Islet of Langerhans (tissue), 1 donor: ENCODE data around the gene WSCD1.

Experiments
- FAIRE-seq: peaks from one replicate; lab custom pipeline; 2011; peaks lifted over from hg19 to GRCh38; lab: Jason Lieb, UNC

The WSCD1 gene

GRCh38 chr17:6086603-6087400 lies 16.6 kb downstream of the WSCD1 start:
- no peak for FAIRE-seq

- FAIRE-seq = no peak
These were observed 18.0 kb downstream of the WSCD1 start for GRCh38 chr17:6088141-6088540.

- no peak for FAIRE-seq
These were observed 20.1 kb downstream of the WSCD1 start for GRCh38 chr17:6090253-6090652.

GRCh38 chr17:6092182-6092902 lies 22.2 kb downstream of the WSCD1 start:
- FAIRE-seq = no peak

- no peak for FAIRE-seq
These were observed 22.8 kb downstream of the WSCD1 start for GRCh38 chr17:6092903-6093468.

- no peak for FAIRE-seq
These were observed 24.3 kb downstream of the WSCD1 start for GRCh38 chr17:6094453-6094852.

- FAIRE-seq = no peak
These were observed 24.7 kb downstream of the WSCD1 start for GRCh38 chr17:6094926-6095325.

- no peak for FAIRE-seq
These were observed 25.3 kb downstream of the WSCD1 start for GRCh38 chr17:6095501-6095900.

GRCh38 chr17:6096201-6097004 lies 26.2 kb downstream of the WSCD1 start:
- no peak for FAIRE-seq

GRCh38 chr17:6097005-6097279 lies 26.8 kb downstream of the WSCD1 start:
- no peak for FAIRE-seq

GRCh38 chr17:6098050-6098822 lies 28.1 kb downstream of the WSCD1 start:
- FAIRE-seq = no peak

- no peak for FAIRE-seq
These were observed 28.6 kb downstream of the WSCD1 start for GRCh38 chr17:6098823-6099180.

GRCh38 chr17:6099492-6099891 lies 29.3 kb downstream of the WSCD1 start:
- FAIRE-seq = no peak

GRCh38 chr17:6100146-6100545 lies 30.0 kb downstream of the WSCD1 start:
- no peak for FAIRE-seq

- FAIRE-seq = no peak
These were observed 30.8 kb downstream of the WSCD1 start for GRCh38 chr17:6100891-6101500.

- no peak for FAIRE-seq
These were observed 31.5 kb downstream of the WSCD1 start for GRCh38 chr17:6101706-6102105.

- FAIRE-seq = no peak
These were observed 32.4 kb downstream of the WSCD1 start for GRCh38 chr17:6102615-6103014.

GRCh38 chr17:6104956-6105648 lies 34.9 kb downstream of the WSCD1 start:
- no peak for FAIRE-seq

- no peak for FAIRE-seq
These were observed 35.4 kb downstream of the WSCD1 start for GRCh38 chr17:6105649-6106007.

- no peak for FAIRE-seq
These were observed 36.0 kb downstream of the WSCD1 start for GRCh38 chr17:6106212-6106611.

GRCh38 chr17:6107791-6108190 lies 37.6 kb downstream of the WSCD1 start:
- no peak for FAIRE-seq
